IMR-90 (cell line): Measurements from ENCODE around the gene ABHD2. TPM values are rescaled to one million over a fixed set of nuclear protein-coding genes. Genes with fewer than 3 reads are reported as not detected.

Experiments used
- ATAC-seq: fragments of 200-7000 bp; cut with Tn5 transposase; 2 replicates; pipeline ENCODE4 v1.9.1; 2020; ENCODE audit warnings: low read depth, mild to moderate bottlenecking, moderate library complexity
- BruUV-seq: library from RNA; stranded (reverse); fragments of 400-500 nt; replicated peaks from 2 replicates; lab custom pipeline; 2021; lab: Mats Ljungman, UMichigan
- CTCF ChIA-PET: fragments of 300-600 bp; formaldehyde crosslinking; extraction: SDS; loops from one replicate; lab custom pipeline; 2021; ENCODE audit warnings: antibody characterized with exemption; lab: Yijun Ruan, JAX
- POLR2A ChIA-PET: fragments of 300-600 bp; sonication (Branson Sonifier 250); formaldehyde crosslinking; loops from one replicate; lab custom pipeline; 2022; ENCODE audit warnings: antibody characterized with exemption; ENCODE audit not compliant: unreplicated experiment; lab: Charles Lee
- DNase-seq: peaks from one replicate; pipeline ENCODE4 v3.0.0; 2013
- H2AFZ ChIP-seq: replicated peaks from 2 replicates; pipeline ENCODE3; 2013; ENCODE audit warnings: low read length, mild to moderate bottlenecking; ENCODE audit not compliant: poor library complexity
- H2AK5ac ChIP-seq: 2 replicates; pipeline ENCODE4 v1.6.1; 2013; ENCODE audit warnings: low read depth, low read length, inconsistent platforms
- H2AK9ac ChIP-seq: replicated peaks from 2 replicates; pipeline ENCODE3; 2013; ENCODE audit warnings: mild to moderate bottlenecking, low read depth, low read length, moderate library complexity; ENCODE audit not compliant: poor library complexity
- H2BK120ac ChIP-seq: 2 replicates; pipeline ENCODE4 v1.6.1; 2013; ENCODE audit warnings: low read depth, low read length, inconsistent platforms
- H2BK15ac ChIP-seq: 3 replicates; pipeline ENCODE4 v1.6.1; 2013; ENCODE audit warnings: low read depth, low read length, inconsistent platforms
- H2BK20ac ChIP-seq: 2 replicates; pipeline ENCODE4 v1.6.1; 2013; ENCODE audit warnings: low read depth, mild to moderate bottlenecking, inconsistent platforms, low read length, moderate library complexity
- H2BK5ac ChIP-seq: 2 replicates; pipeline ENCODE4 v1.6.1; 2013; ENCODE audit warnings: mild to moderate bottlenecking, low read depth, low read length, inconsistent platforms; ENCODE audit not compliant: poor library complexity, severe bottlenecking
- H3K14ac ChIP-seq: replicated peaks from 2 replicates; pipeline ENCODE4 v1.6.1; 2013; ENCODE audit warnings: low read depth, low read length, inconsistent platforms
- H3K18ac ChIP-seq: 2 replicates; pipeline ENCODE4 v1.6.1; 2013; ENCODE audit warnings: low read depth, low read length, control low read depth
- H3K23ac ChIP-seq: 2 replicates; pipeline ENCODE4 v1.6.1; 2013; ENCODE audit warnings: low read depth, low read length, inconsistent platforms
- H3K27ac ChIP-seq: 2 replicates; pipeline ENCODE4 v1.5.1; 2013; ENCODE audit warnings: mild to moderate bottlenecking, control low read depth, low read length; ENCODE audit not compliant: insufficient read depth
- H3K27me3 ChIP-seq: 2 replicates; pipeline ENCODE4 v1.6.1; 2013; ENCODE audit warnings: low read length; ENCODE audit not compliant: control insufficient read depth, insufficient read depth
- H3K36me3 ChIP-seq: 2 replicates; pipeline ENCODE4 v1.6.1; 2013; ENCODE audit warnings: low read length, mixed read lengths; ENCODE audit not compliant: control insufficient read depth, insufficient read depth
- H3K4ac ChIP-seq: 2 replicates; pipeline ENCODE4 v1.6.1; 2013; ENCODE audit warnings: low read depth, low read length, inconsistent platforms
- H3K4me1 ChIP-seq: 2 replicates; pipeline ENCODE4 v1.6.1; 2013; ENCODE audit warnings: low read length, mixed read lengths; ENCODE audit not compliant: control insufficient read depth, insufficient read depth
- H3K4me2 ChIP-seq: 2 replicates; pipeline ENCODE4 v1.6.1; 2013; ENCODE audit warnings: low read depth, mild to moderate bottlenecking, control low read depth, low read length, moderate library complexity
- H3K4me3 ChIP-seq: 2 replicates; pipeline ENCODE4 v1.5.1; 2013; ENCODE audit warnings: low read depth, mild to moderate bottlenecking, control low read depth, low read length, moderate library complexity; ENCODE audit not compliant: insufficient read depth
- H3K56ac ChIP-seq: 2 replicates; pipeline ENCODE4 v1.6.1; 2013; ENCODE audit warnings: low read length, inconsistent platforms; ENCODE audit not compliant: insufficient read depth; ENCODE audit errors: extremely low read depth
- H3K79me1 ChIP-seq, 2 experiments: 2 replicates each; pipeline ENCODE4 v1.6.1; 2013; ENCODE audit warnings: low read length in 2 of 2, inconsistent platforms in 1 of 2, low read depth in 1 of 2
- H3K9ac ChIP-seq: 2 replicates; pipeline ENCODE4 v1.6.1; 2013; ENCODE audit warnings: low read depth, low read length, control low read depth
- H3K9me1 ChIP-seq: 2 replicates; pipeline ENCODE4 v1.6.1; 2013; ENCODE audit warnings: low read length, inconsistent platforms; ENCODE audit not compliant: insufficient read depth
- H3K9me3 ChIP-seq: 2 replicates; pipeline ENCODE4 v1.6.1; 2013; ENCODE audit warnings: low read length; ENCODE audit not compliant: control insufficient read depth, insufficient read depth
- H4K20me1 ChIP-seq: 2 replicates; pipeline ENCODE4 v1.6.1; 2013; ENCODE audit warnings: low read length, inconsistent platforms; ENCODE audit not compliant: insufficient read depth
- H4K5ac ChIP-seq: 2 replicates; pipeline ENCODE4 v1.6.1; 2013; ENCODE audit warnings: mild to moderate bottlenecking, low read depth, low read length, control low read depth
- H4K8ac ChIP-seq, 2 experiments: 2 replicates each; pipeline ENCODE4 v1.6.1; 2013; ENCODE audit warnings: low read depth in 2 of 2, low read length in 2 of 2, control low read depth in 1 of 2, inconsistent platforms in 1 of 2
- H4K91ac ChIP-seq: 2 replicates; pipeline ENCODE4 v1.6.1; 2013; ENCODE audit warnings: low read depth, low read length, inconsistent platforms; ENCODE audit not compliant: insufficient read depth
- BHLHE40 ChIP-seq: fragments of 150-350 bp; IDR thresholded peaks from 2 replicates; pipeline ENCODE4 v1.6.1; 2016; ENCODE audit warnings: mild to moderate bottlenecking, low read depth, low read length
- CEBPB ChIP-seq: IDR thresholded peaks from 2 replicates; pipeline ENCODE4 v1.6.1; 2012; ENCODE audit warnings: low read depth, low read length, improper control_type of control experiment
- CHD1 ChIP-seq: IDR thresholded peaks from 2 replicates; pipeline ENCODE4 v1.6.1; 2012; ENCODE audit warnings: low read depth, low read length, improper control_type of control experiment
- CTCF ChIP-seq: conservative IDR thresholded peaks from 2 replicates; pipeline ENCODE4 v1.5.1; 2012; ENCODE audit warnings: mild to moderate bottlenecking, low read depth, low read length, improper control_type of control experiment
- ELK1 ChIP-seq: fragments of 150-350 bp; IDR thresholded peaks from 2 replicates; pipeline ENCODE4 v1.6.1; 2016; ENCODE audit warnings: low read depth, mild to moderate bottlenecking, low read length, moderate library complexity, borderline replicate concordance
- FOS ChIP-seq: fragments of 150-350 bp; IDR thresholded peaks from 2 replicates; pipeline ENCODE4 v1.6.1; 2016; ENCODE audit warnings: low read depth, low read length
- MAFK ChIP-seq: IDR thresholded peaks from 2 replicates; pipeline ENCODE4 v1.6.1; 2012; ENCODE audit warnings: low read depth, low read length, improper control_type of control experiment
- MAZ ChIP-seq: IDR thresholded peaks from 2 replicates; pipeline ENCODE4 v1.6.1; 2012; ENCODE audit warnings: low read depth, mild to moderate bottlenecking, low read length, improper control_type of control experiment, moderate library complexity, borderline replicate concordance
- MXI1 ChIP-seq: IDR thresholded peaks from 2 replicates; pipeline ENCODE4 v1.6.1; 2012; ENCODE audit warnings: low read depth, mild to moderate bottlenecking, low read length, moderate library complexity, borderline replicate concordance
- NFE2L2 ChIP-seq: fragments of 150-350 bp; IDR thresholded peaks from 2 replicates; pipeline ENCODE4 v1.6.1; 2016; ENCODE audit warnings: low read depth, mild to moderate bottlenecking, low read length
- POLR2A ChIP-seq: IDR thresholded peaks from 2 replicates; pipeline ENCODE4 v1.6.1; 2012; ENCODE audit warnings: mild to moderate bottlenecking, low read depth, low read length
- RAD21 ChIP-seq: IDR thresholded peaks from 2 replicates; pipeline ENCODE4 v1.6.1; 2012; ENCODE audit warnings: low read length, improper control_type of control experiment
- RCOR1 ChIP-seq: IDR thresholded peaks from 2 replicates; pipeline ENCODE4 v1.6.1; 2012; ENCODE audit warnings: mild to moderate bottlenecking, low read length, improper control_type of control experiment; ENCODE audit not compliant: insufficient replicate concordance
- RFX5 ChIP-seq: IDR thresholded peaks from 2 replicates; pipeline ENCODE4 v1.8.0; 2012; ENCODE audit warnings: low read depth, mild to moderate bottlenecking, low read length, moderate library complexity
- SMC3 ChIP-seq: fragments of 150-350 bp; IDR thresholded peaks from 2 replicates; pipeline ENCODE4 v1.6.1; 2016; ENCODE audit warnings: low read depth, mild to moderate bottlenecking, antibody characterized with exemption, low read length, moderate library complexity
- USF2 ChIP-seq: fragments of 150-350 bp; IDR thresholded peaks from 2 replicates; pipeline ENCODE4 v1.6.1; 2017; ENCODE audit warnings: mild to moderate bottlenecking, antibody characterized with exemption, low read length, low read depth
- WGBS, 2 experiments: methylation state at CpG; one replicate each; pipeline versions ENCODE4 v1.1.5 to v1.1.7; 2013; ENCODE audit warnings: missing lambda C conversion rate in 2 of 2; ENCODE audit not compliant: insufficient read length in 1 of 2; ENCODE audit errors: extremely low coverage in 2 of 2; 5-methylcytosine and 5-hydroxymethylcytosine counted together
- dilution Hi-C: fragments of 300-500 bp; cut with HindIII; formaldehyde crosslinking; loops from one replicate; pipeline ENCODE4 v1.14.3; 2018; ENCODE audit warnings: low sequenced_read_pairs; ENCODE audit not compliant: unreplicated experiment
- in situ Hi-C: fragments of 300-500 bp; cut with MboI; formaldehyde crosslinking; loops from 3 replicates; pipeline ENCODE4 v1.14.3; 2019; ENCODE audit warnings: low sequenced_read_pairs, inconsistent platforms, mixed read lengths
- intact Hi-C: fragments of 100-400 bp; cut with micrococcal nuclease; formaldehyde crosslinking; loops from 2 replicates; pipeline ENCODE4 v1.10.0; 2022
- polyA plus RNA-seq, 3 experiments: library from polyadenylated mRNA; depleted of rRNA; stranded (reverse); fragments of >200 nt; gene quantifications; 2 replicates each; pipeline ENCODE4 v1.2.3, GENCODE V29; 2012; ENCODE audit warnings: low replicate concordance in 1 of 3
- total RNA-seq: library from RNA; depleted of rRNA; stranded (reverse); fragments of >200 nt; gene quantifications from 2 replicates; pipeline ENCODE4 v1.2.3, GENCODE V29; 2012

Gene ABHD2
- total and polyA plus RNA-seq, 2 of the 4 experiments (the other 2 are of a cell fraction): 31.2 to 62.9 TPM

- ATAC-seq (no peak), DNase-seq (no peak)
- Histone ChIP-seq H3K9me3 (no peaks in the 10 kb centered on the region), H2BK120ac (no peak overlapping the region), H3K79me1 (peaks cover 0 to 8% of the 10 kb centered on the region in 2 experiments; a peak in 1 of 4 replicates), H2AK5ac (no peak overlapping the region), H2BK5ac (no peak overlapping the region), H3K4ac (no peak overlapping the region), H4K20me1 (no peaks in the 10 kb centered on the region), H4K5ac (no peak overlapping the region), H2BK15ac (no peak overlapping the region), H3K14ac (no peak overlapping the region), H2AFZ (no peak overlapping the region), H3K27ac (no peak overlapping the region), H4K8ac (no peak overlapping the region), H3K18ac (no peak overlapping the region), H3K56ac (no peak overlapping the region), H4K91ac (no peak overlapping the region), H3K9me1 (peaks cover 18% of the 10 kb centered on the region), H3K4me3 (no peak overlapping the region), H3K27me3 (no peaks in the 10 kb centered on the region), H3K23ac (no peak overlapping the region), H3K4me1 (peaks cover 2% of the 10 kb centered on the region), H2AK9ac (no peak overlapping the region), H2BK20ac (no peak overlapping the region), H3K36me3 (peaks cover 44% of the 10 kb centered on the region), H3K4me2 (no peak overlapping the region), H3K9ac (no peak overlapping the region)
- intact Hi-C loops (no loop called here), in situ Hi-C loops (no loop called here), dilution Hi-C loops (no loop called here)
- 79% methylated on average over 4 of the region's 6 CpGs; no CpG with 5 or more reads in 1 of the 2 experiments for WGBS, 2 experiments
- TF ChIP-seq MXI1 (no peak), SMC3 (no peak), CHD1 (no peak), RCOR1 (no peak), BHLHE40 (no peak), ELK1 (no peak), CEBPB (no peak), CTCF (no peak), NFE2L2 (no peak), MAZ (no peak), MAFK (no peak), FOS (no peak), RFX5 (no peak), USF2 (no peak), POLR2A (no peak), RAD21 (no peak)
- POLR2A ChIA-PET: no interaction called here
- CTCF ChIA-PET: interaction anchor here (0.7 to 1.0 kb wide), 2 partner anchors 9 to 16 kb away, joined by 3 read pairs; no protein-coding TSS in a partner anchor
- no TSS peak for BruUV-seq
Measured at GRCh38 chr15:89186803-89187202, 98.5 kb downstream of the ABHD2 start.
